ENCODE measurements around the gene POU2F2.
"Not testable (repeated sequence)": the region's sequence is repeated elsewhere in the genome, so short reads cannot be mapped to it uniquely, and the experiment has no call there.

The POU2F2 gene

DNA sequence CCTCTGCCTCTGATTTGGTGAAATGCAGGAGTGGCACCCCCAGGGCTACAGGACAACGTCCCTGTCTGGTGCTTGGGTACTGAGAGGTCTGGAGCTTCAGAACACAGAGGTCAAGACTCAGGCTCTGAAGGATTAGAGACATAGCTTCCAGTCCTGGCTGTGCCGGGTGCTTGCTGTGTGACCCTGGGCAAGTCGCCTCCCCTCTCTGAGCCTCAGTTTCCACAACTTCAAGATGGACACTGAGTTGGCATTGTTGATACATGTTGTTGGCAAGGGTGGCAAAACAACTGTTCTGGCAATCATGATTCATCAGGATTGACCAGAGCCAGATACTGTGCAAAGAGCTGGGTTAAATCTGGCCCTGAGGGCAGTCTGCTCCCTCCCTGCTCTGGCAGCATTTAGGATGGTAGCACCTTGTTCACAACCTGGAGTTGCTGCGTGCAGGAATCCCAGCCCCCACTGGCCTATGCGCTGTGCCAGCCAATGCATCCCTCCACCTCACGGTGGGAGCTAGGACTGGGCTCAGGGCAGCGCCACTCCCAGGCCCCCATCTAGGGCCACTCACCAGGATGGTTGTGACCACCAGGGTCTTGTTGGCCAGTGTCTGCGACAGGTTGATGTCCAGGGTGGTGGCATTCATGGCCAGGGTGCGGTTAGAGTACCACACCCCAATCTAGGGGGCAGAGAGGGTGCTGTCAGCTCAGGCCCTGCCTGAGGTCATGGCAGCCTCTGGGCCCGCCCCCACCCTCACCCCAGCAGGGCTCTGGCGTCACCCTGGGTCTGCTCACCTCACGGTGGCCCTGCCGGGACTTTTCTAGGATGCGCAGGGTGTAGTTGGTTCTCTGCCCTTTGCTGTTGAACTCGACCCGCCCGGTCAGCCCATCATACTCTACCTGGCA lies 79.0 kb downstream of the POU2F2 start:
- no peak for DNase-seq

DNA sequence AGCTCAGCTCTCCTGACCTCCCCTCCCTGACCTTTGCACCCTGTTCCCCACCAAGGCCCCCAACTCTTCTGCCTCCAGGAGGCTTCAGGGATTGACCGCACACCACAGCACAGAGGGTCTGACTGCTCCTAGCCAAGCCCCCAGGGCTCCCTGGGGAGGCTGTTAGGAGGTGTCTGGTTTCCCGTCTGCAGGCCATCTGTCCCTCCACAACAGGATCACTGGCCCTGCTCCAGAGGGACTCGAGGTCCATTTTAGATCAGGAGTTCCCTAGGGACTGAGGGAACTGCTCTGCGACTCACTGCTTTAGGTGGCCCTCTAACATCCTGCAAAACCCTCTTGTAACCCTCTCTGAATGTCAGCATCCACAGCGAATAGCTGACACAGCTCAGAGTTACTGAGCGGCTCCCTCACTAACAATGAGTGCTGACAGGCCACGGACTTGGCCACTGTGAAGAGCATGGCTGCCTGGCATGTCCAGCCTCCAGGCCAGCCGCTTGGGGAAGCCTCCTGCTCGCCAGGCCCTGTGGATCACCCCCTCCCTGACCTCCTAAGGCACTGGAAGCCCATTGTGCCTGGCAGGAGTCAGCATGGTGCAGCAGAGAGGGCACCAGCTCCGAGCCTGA lies 79.9 kb downstream of the POU2F2 start:
- no peak for DNase-seq

DNA sequence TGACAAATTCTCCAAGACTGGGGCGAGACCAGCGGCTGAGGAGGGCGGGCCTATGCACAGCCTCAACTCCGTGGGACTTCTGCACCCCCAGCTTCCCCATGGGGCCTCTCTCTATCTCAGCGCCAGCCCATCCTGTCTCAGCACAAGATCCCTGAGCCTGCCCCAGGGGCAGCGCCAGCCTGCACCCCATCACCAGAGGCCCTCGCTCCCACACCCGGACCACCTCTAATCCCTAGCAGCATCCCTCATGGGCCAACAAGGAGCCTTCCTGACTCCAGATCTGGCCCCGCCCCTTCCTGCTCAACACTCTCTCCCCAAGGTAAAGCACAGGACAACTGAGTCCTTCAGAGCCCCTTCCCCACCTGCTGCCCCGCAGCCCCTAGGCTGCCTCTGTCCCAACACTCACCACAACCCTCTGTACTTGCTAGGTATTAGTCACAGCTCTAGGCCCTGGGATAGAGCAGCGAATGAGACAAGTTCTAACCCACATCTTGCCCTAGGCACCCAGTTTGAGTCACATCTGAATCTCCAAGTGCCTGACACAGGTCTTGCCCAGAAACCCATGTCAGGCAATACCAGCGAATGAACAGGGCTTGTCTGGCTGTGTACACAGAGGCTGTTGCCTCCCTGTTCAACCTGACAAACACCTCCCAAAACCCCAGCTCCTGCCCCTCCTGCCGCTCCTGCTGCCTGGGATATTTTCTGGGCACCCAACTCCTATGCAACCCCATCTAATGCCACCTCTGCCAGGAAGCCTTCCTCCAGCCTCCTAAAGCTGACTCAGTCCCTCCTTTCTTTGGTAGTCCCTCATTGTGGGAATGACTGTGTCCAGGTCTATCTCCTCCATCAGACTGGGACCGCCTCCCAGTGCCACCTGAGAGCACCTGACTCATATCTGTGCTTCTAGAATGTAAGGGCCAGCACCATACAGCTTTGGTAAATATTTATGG lies 80.8 kb downstream of the POU2F2 start:
- peak; percentile 91 for DNase-seq

DNA sequence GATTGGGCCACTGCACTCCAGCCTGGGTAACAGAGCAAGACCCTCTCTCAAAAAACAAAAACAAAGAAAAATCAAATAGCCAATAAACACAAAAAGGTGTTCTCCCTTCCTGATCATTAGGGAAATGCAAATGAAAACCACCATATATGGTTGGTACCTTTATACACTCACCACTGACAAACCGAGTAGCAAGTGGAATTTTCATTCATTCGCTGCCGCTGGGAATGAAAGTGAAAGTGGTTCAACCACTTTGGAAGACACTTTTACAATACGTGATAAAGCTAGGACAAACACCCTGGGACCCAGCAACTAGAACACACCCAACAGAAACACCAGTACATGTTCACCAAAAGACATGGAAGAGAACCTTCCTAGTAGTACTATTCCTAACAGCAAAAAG lies 83.3 kb downstream of the POU2F2 start:
- peak; percentile 30 for DNase-seq

DNA sequence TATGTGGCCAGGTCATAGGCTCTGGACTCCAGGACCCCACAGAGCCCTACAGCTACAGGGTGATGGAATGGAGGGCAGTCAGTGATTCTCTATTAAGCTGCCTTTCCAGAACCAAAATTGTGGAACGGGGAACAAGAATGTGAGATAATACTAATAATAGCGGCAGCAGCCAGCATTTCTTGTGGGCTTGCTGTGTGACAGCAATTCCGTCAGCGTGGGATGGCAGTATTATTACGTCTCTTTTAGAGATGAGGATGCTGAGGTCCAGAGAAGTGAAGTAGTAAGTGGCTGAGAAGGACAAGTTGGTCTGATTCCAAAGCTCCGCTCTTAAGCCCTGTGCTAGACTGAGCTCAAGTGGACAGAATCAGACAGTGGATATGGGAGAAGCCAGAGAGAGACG lies 86.7 kb downstream of the POU2F2 start:
- DNase-seq: no peak

DNA sequence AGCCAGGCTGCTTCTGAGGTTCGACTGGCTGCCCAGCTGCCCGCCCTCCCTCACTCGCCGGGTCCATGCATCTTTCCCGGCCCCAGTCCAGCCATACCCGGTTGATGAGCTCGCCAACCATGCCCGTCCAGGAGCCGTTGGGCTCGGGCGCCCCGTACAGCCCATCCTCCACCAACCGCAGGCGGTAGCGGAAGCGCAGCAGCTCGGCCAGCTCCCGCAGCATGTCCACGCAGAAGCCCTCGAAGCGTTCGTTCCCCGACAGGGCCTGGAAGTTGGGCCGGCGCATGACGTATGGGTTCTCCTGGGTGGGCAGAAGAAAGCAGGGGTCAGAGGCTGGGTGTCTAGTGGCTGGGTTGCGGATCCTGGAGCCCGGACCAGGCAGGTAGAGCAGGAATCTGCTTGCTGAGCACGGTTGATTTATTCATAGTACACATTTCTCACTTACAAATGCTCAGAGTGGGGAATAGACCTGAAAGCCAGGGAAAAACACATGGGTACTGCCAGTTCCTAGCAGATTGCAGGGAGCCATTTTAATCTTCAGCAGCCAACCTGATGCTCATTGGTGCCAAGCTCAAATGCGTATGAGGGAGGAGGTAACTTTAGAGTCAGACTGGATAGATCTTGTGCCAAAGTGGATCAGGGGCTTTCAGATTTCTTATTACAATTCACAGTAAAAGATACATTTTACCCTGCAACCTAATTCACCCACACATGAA lies 89.6 kb downstream of the POU2F2 start:
- DNase-seq: no peak

DNA sequence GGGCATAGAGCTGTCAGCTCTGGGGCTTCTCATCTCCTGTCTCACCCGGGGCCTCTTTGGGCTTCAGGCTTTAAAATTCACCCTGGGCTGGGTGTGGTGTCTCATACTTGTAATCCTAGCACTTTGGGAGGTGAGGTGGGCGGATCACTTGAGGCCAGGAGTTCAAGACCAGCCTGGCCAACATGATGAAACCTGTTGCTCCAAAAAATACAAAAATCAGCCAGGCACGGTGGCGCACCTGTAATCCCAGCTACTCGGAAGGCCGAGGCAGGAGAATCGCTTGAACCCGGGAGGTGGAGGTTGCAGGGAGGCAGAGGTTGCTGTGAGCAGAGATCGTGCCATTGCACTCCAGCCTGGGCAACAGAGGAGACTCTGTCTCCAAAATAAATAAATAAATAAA lies 91.8 kb downstream of the POU2F2 start:
- DNase-seq: not testable (repeated sequence)

DNA sequence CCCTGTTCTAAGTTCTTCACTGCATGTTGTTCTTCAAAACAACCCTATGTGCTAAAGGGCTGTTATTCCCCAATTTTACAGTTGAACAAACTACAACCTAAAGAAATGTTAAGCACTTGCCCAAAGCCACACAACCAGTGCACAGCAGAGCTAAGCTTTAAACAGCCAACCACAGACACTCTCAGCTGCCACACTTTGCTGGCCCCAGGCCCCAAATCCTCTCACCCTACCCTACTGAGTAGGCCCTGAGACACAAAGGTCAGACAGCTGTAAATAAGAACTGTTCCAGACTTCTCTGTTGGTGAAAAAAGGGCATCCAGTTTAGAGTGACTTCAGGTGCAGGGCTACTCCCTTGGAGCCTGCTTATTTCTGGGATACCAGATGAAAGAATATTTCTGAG lies 92.2 kb downstream of the POU2F2 start:
- no peak for DNase-seq

DNA sequence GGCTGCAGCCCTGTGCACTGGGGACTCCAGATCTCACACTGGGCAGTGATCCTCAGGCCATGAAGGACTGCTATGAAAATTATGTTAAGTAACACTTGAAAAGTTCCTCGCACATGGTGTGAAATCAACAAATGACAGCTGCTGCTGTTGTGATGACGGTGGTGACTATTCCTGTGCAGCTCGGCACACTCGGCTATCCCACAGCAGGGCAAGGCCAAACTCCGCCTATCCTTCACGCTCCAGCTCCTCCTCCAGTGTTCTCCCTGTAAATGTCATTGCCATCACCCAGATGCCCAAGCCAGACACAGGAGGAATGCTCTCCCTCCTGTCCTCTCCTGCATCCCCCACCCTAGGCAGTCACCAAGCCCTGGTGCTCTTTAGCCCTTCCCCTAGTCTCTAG lies 93.6 kb downstream of the POU2F2 start:
- DNase-seq: no peak

DNA sequence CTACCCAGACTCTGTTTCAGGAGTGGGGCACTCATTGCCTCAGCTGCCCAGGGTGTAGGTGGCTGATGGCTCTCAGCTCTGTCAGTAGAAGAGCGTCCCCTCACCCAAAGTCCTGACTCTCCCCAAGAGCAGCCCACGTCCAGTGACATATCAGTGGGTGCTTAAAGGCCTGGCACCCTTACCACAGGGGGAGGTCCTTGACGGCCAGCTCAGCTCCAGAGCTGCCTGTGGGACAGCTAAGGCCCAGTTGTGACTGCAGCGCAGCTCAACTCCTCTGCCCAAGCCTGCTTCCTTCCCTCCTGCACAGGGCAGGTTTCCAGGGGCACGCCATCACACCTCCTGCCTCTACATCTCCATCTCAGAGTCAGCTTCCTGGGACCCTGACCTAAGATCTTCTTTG lies 94.6 kb downstream of the POU2F2 start:
- DNase-seq: no peak

Data from activated CD4-positive, alpha-beta T cell treated with anti-CD3 and anti-CD28 coated beads, Interleukin-10, Interleukin-2, amounts not matched to agents 100 ng/mL and 50 ng/mL, durations not matched to agents 16 hours and 8 hours (primary cell).